Small intestine (tissue), 7 donors: Measurements from ENCODE around the gene STRN. TPM values are rescaled to one million over a fixed set of nuclear protein-coding genes. Genes with fewer than 3 reads are reported as not detected.
"Not testable (repeated sequence)": the region's sequence is repeated elsewhere in the genome, so short reads cannot be mapped to it uniquely, and the experiment has no call there.

ENCODE experiments used
- DNase-seq, 2 donors: peaks; one replicate each; pipeline versions ENCODE4 v3.0.0 to v3.0.0-alpha.2; 2013
- FAIRE-seq: peaks from 2 replicates; lab custom pipeline; 2012; peaks lifted over from hg19 to GRCh38; lab: Jason Lieb, UNC
- H3K27ac ChIP-seq, 3 donors: one replicate each; pipeline ENCODE4 v1.5.1; 2013; ENCODE audit warnings: low read length in 2 of 3, mild to moderate bottlenecking in 2 of 3, control low read depth in 1 of 3, inconsistent platforms in 1 of 3, low read depth in 1 of 3, moderate library complexity in 1 of 3
- H3K27me3 ChIP-seq, 3 donors: one replicate each; pipeline ENCODE4 v1.6.1; 2013; ENCODE audit warnings: low read length in 3 of 3, inconsistent platforms in 1 of 3; ENCODE audit not compliant: control insufficient read depth in 3 of 3, insufficient read depth in 3 of 3
- H3K36me3 ChIP-seq, 3 donors: one replicate each; pipeline ENCODE4 v1.6.1; 2013; ENCODE audit warnings: low read length in 3 of 3, inconsistent platforms in 1 of 3, low read depth in 1 of 3, mild to moderate bottlenecking in 1 of 3, moderate library complexity in 1 of 3; ENCODE audit not compliant: control insufficient read depth in 3 of 3, insufficient read depth in 2 of 3
- H3K4me1 ChIP-seq, 3 donors: one replicate each; pipeline ENCODE4 v1.6.1; 2013; ENCODE audit warnings: low read length in 2 of 3, inconsistent platforms in 1 of 3, low read depth in 1 of 3, mild to moderate bottlenecking in 1 of 3, moderate library complexity in 1 of 3; ENCODE audit not compliant: control insufficient read depth in 3 of 3, insufficient read depth in 2 of 3
- H3K4me3 ChIP-seq, 3 donors: one replicate each; pipeline ENCODE4 v1.5.1; 2013; ENCODE audit warnings: low read length in 3 of 3, control low read depth in 1 of 3, inconsistent platforms in 1 of 3, low read depth in 1 of 3, mild to moderate bottlenecking in 1 of 3, moderate library complexity in 1 of 3
- H3K9me3 ChIP-seq, 2 donors: one replicate each; pipeline ENCODE4 v1.6.1; 2013; ENCODE audit warnings: low read depth in 1 of 2, low read length in 1 of 2; ENCODE audit not compliant: control insufficient read depth in 2 of 2, insufficient read depth in 1 of 2
- WGBS, 3 donors: extraction: QIAGEN DNeasy Blood & Tissue Kit; methylation state at CpG; one replicate each; pipeline ENCODE4 v1.1.7; 2013; 5-methylcytosine and 5-hydroxymethylcytosine counted together
- polyA plus RNA-seq, 4 donors: library from polyadenylated mRNA; stranded (reverse) in 3 of 4; unstranded in 1 of 4; fragments of 200-250 nt in 3 of 4; fragments of 120-200 nt in 1 of 4; gene quantifications; one replicate each; pipeline versions ENCODE4 v1.2.1 to v1.2.3, GENCODE V29; 2013
- donor health status: healthy with polysubstance abuse.
- donor health status: control.
- donor health status: control.
- donor health status: Bipolar disorder and iron deficiency.
- donor health status: healthy.

The STRN gene
- polyA plus RNA-seq, 4 donors, result 4.9 to 16.6 (median 6.7) TPM

DNA sequence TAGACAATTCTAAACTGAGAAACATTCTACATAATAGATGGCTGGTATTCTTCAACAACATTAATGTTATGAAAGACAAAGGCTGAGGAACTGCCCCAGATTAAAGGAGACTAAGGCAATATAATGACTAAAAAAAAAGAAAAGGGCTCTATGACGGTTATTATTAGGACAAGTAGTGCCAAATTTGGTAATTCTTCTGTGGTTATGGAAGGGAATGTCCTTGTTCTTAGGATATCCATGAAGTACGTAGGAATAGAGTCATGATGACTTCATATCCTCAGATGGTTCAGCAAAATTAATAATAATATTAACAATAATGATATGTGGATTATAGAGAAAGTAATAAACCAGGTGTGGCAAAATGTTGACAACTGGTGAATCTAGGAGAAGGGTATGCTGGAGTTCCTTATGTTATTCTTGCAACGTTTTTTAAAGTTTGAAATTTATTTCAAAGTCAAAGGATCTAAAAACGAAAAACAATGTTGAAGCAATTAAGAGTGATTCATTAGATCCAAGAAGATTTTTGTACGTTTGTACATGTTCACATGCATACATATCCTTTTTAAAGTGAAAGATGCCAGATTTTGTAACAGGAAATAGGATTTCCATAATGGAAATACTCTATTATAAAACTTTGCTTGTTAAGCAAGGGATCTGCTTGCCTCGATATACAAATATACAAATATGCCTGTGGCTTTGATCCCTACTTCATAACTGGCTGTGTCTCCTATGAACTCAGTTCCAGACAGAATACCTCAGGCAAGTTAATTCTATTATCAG lies 27.7 kb upstream of the STRN start:
- 88 to 91% (median 89%) methylated on average over 6 of the region's 6 CpGs for WGBS, 3 donors
- Histone ChIP-seq H3K9me3 (no peaks in the 10 kb centered on the region), H3K27ac (no peak overlapping the region), H3K4me3 (no peak overlapping the region), H3K36me3 (peaks cover 0 to 27% (median 0%) of the 10 kb centered on the region in 3 donors), H3K27me3 (no peaks in the 10 kb centered on the region), H3K4me1 (no peaks in the 10 kb centered on the region)
- DNase-seq, result no peak
- FAIRE-seq, result no peak

DNA sequence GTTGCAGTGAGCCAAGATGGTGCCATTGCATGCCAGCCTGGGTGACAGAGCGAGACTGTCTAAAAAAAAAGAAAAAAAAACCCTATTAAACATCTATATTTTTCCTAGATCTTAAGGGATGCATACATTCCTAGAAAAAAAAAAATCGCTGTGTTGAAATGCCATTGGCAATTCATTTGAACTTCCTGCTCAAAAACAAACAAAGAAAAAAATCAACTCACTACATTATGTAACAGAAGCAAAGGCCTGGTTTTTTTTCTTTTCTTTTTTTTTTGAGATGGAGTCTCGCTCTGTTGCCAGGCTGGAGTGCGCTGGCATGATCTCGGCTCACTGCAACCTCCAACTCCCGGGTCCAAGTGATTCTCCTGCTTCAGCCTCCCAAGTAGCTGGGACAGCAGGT lies 21.7 kb upstream of the STRN start:
- Histone ChIP-seq H3K4me3 (no peak overlapping the region), H3K27ac (no peak overlapping the region), H3K9me3 (no peaks in the 10 kb centered on the region), H3K27me3 (no peaks in the 10 kb centered on the region), H3K36me3 (peaks cover 0 to 25% (median 7%) of the 10 kb centered on the region in 3 donors), H3K4me1 (no peaks in the 10 kb centered on the region)
- no peak for DNase-seq
- 79 to 87% (median 83%) methylated on average over 6 of the region's 6 CpGs for WGBS, 3 donors
- no peak for FAIRE-seq

DNA sequence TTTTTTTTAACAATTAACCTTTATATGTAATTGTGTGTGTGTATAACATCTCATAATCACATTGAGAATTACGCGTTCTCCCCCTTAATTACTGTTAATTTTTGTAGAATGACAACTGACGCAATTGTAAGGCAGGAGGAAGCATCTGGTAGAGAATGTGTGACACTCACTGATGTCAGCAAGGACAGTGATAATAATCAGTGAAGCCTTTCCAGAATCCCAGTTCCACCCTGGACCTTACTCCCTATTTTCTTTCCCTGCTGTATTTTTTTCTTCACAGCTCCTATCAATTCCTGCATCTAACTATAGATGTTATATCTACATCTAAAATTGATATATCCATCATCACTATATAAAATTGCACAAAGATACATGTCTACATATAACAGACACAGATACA lies 16.1 kb upstream of the STRN start:
- Histone ChIP-seq H3K27ac (no peak overlapping the region), H3K36me3 (peaks cover 0 to 22% (median 3%) of the 10 kb centered on the region in 3 donors), H3K27me3 (no peaks in the 10 kb centered on the region), H3K9me3 (no peaks in the 10 kb centered on the region), H3K4me1 (peaks cover 0 to 4% (median 0%) of the 10 kb centered on the region in 3 donors), H3K4me3 (no peak overlapping the region)
- DNase-seq (peak; percentile 24 to 37), FAIRE-seq (no peak)
- WGBS, 3 donors, result 37 to 69% (median 64%) methylated on average over 3 of the region's 3 CpGs

- DNase-seq (peak; percentile 13 to 18), FAIRE-seq (no peak)
- no peaks in the 10 kb centered on the region for H3K27me3 ChIP-seq
- H3K4me3 ChIP-seq, result no peak overlapping the region
- H3K36me3 ChIP-seq, result peaks cover 0 to 18% (median 0%) of the 10 kb centered on the region in 3 donors
- 21 to 62% (median 54%) methylated on average over 2 of the region's 2 CpGs for WGBS, 3 donors
- no peaks in the 10 kb centered on the region for H3K9me3 ChIP-seq
- H3K27ac ChIP-seq, result no peak overlapping the region
- H3K4me1 ChIP-seq, result peaks cover 0 to 4% (median 0%) of the 10 kb centered on the region in 3 donors
Observed at GRCh38 chr2:36981911-36982310, 15.6 kb upstream of the STRN start.

DNA sequence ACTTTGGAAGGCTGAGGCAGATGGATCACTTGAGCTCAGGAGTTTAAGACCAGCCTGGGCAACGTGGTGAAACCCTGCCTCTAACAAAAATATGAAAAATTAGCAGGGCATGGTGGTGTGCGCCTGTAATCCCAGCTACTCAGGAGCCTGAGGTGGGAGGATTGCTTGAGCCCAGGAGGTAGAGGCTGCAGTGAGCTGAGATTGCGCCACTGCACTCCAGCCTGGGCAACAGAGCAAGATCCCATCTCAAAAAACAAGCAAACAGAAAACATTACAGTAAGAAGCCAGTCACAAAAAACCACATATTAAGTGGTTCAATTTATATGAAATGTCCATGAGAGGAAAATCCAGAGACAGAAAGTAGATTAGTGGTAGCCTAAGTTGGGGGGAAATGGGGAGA lies 12.7 kb upstream of the STRN start:
- not testable (repeated sequence) for DNase-seq, FAIRE-seq

GRCh38 chr2:36976065-36976464 lies 9.7 kb upstream of the STRN start:
- no peaks in the 10 kb centered on the region for H3K27me3 ChIP-seq
- H3K4me1 ChIP-seq, result no peaks in the 10 kb centered on the region
- H3K36me3 ChIP-seq, result peaks cover 0 to 8% (median 0%) of the 10 kb centered on the region in 3 donors
- H3K27ac ChIP-seq, result no peak overlapping the region
- WGBS, 3 donors, result 85 to 93% (median 90%) methylated on average over 2 of the region's 2 CpGs
- no peaks in the 10 kb centered on the region for H3K9me3 ChIP-seq
- no peak overlapping the region for H3K4me3 ChIP-seq
- FAIRE-seq (no peak), DNase-seq (no peak)

More for the DNA sequence above, 12.7 kb upstream of the STRN start:
- H3K36me3 ChIP-seq, result peaks cover 0 to 12% (median 0%) of the 10 kb centered on the region in 3 donors
- 96 to 100% (median 98%) methylated on average over 3 of the region's 3 CpGs for WGBS, 3 donors
- not testable (repeated sequence) for H3K4me1 ChIP-seq, H3K9me3 ChIP-seq, H3K27ac ChIP-seq, H3K27me3 ChIP-seq, H3K4me3 ChIP-seq

GRCh38 chr2:36975306-36975705 lies 9.0 kb upstream of the STRN start:
- no peak for DNase-seq
- FAIRE-seq, result no peak
- 86 to 90% (median 86%) methylated on average over 8 of the region's 8 CpGs for WGBS, 3 donors
- Histone ChIP-seq H3K36me3 (peaks cover 0 to 8% (median 0%) of the 10 kb centered on the region in 3 donors), H3K27ac (no peak overlapping the region), H3K9me3 (no peaks in the 10 kb centered on the region), H3K27me3 (no peaks in the 10 kb centered on the region), H3K4me3 (no peak overlapping the region), H3K4me1 (no peaks in the 10 kb centered on the region)

GRCh38 chr2:36973320-36973719 lies 7.0 kb upstream of the STRN start:
- Histone ChIP-seq H3K27ac (no peak overlapping the region), H3K27me3 (no peaks in the 10 kb centered on the region), H3K4me1 (no peaks in the 10 kb centered on the region), H3K36me3 (no peaks in the 10 kb centered on the region), H3K9me3 (no peaks in the 10 kb centered on the region), H3K4me3 (no peak overlapping the region)
- DNase-seq (no peak), FAIRE-seq (no peak)
- 56 to 68% (median 64%) methylated on average over 2 of the region's 2 CpGs for WGBS, 3 donors
